ENCODE data around the gene HOXC10. TPM values are rescaled to one million over a fixed set of nuclear protein-coding genes. Genes with fewer than 3 reads are reported as not detected.

The HOXC10 gene
- total RNA-seq, 1 donor from 2014 or later, result not detected

DNA sequence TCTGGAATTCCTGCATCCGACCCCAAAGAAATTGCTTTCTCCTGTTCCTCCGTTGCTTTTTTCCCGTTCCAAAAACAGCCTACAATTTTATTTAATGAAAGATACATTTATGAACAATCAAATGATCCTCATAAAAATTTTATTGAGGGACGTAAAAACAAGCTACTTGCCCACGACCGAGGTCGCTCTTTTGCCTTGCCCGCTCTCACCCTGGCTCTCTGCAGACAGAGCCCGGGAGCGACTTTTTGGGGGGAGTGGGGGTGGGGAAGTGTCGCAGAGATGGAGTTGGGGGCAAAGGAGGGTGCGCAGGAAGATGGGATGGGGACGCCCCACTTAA is 13.9 kb downstream of the HOXC10 start:
- Histone ChIP-seq H2AFZ (ENCODE audit: low read depth, low read length) (no peak overlapping the region), H3K9ac (ENCODE audit: low read length) (no peak overlapping the region), H3K27ac (ENCODE audit: low read depth, low read length) (no peak overlapping the region), H3K4me3 (ENCODE audit: insufficient read depth, low read depth, low read length) (no peak overlapping the region), H3K27me3 (ENCODE audit: insufficient read depth, low read length) (peaks cover 95% of the 10 kb centered on the region), H3K36me3 (ENCODE audit: insufficient read depth, low read length) (no peaks in the 10 kb centered on the region), H3K4me2 (ENCODE audit: low read length) (no peak overlapping the region), H3K9me3 (ENCODE audit: insufficient read depth, low read depth, low read length) (peaks cover 3% of the 10 kb centered on the region), H3K4me1 (ENCODE audit: insufficient read depth, low read length) (peaks cover 4% of the 10 kb centered on the region), H4K20me1 (ENCODE audit: insufficient read depth, low read length) (no peaks in the 10 kb centered on the region), H3K79me2 (ENCODE audit: insufficient read depth, low read length) (no peaks in the 10 kb centered on the region)
- Mint-ChIP-seq H3K27me3 (ENCODE audit: low read depth, unreplicated experiment) (peaks cover 84% of the 10 kb centered on the region), H3K4me3 (ENCODE audit: unreplicated experiment) (no peak overlapping the region), H3K4me1 (ENCODE audit: low read depth, unreplicated experiment) (no peaks in the 10 kb centered on the region), H3K9me3 (ENCODE audit: unreplicated experiment) (peaks cover 25% of the 10 kb centered on the region), H3K27ac (ENCODE audit: unreplicated experiment) (no peak overlapping the region), H3K36me3 (ENCODE audit: low read depth, unreplicated experiment) (peaks cover 2% of the 10 kb centered on the region)
- DNase-seq (ENCODE audit: low read depth) (no peak), FAIRE-seq (no peak)
- TF ChIP-seq, protein P1, sequence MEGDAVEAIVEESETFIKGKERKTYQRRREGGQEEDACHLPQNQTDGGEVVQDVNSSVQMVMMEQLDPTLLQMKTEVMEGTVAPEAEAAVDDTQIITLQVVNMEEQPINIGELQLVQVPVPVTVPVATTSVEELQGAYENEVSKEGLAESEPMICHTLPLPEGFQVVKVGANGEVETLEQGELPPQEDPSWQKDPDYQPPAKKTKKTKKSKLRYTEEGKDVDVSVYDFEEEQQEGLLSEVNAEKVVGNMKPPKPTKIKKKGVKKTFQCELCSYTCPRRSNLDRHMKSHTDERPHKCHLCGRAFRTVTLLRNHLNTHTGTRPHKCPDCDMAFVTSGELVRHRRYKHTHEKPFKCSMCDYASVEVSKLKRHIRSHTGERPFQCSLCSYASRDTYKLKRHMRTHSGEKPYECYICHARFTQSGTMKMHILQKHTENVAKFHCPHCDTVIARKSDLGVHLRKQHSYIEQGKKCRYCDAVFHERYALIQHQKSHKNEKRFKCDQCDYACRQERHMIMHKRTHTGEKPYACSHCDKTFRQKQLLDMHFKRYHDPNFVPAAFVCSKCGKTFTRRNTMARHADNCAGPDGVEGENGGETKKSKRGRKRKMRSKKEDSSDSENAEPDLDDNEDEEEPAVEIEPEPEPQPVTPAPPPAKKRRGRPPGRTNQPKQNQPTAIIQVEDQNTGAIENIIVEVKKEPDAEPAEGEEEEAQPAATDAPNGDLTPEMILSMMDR (IDR thresholded peaks at IDR 0.05; ENCODE audit: insufficient read depth, low read depth, low read length), result no peak
- no peak for TF ChIP-seq EZH2 (IDR thresholded peaks at IDR 0.05; ENCODE audit: insufficient read depth, low read length)

DNA sequence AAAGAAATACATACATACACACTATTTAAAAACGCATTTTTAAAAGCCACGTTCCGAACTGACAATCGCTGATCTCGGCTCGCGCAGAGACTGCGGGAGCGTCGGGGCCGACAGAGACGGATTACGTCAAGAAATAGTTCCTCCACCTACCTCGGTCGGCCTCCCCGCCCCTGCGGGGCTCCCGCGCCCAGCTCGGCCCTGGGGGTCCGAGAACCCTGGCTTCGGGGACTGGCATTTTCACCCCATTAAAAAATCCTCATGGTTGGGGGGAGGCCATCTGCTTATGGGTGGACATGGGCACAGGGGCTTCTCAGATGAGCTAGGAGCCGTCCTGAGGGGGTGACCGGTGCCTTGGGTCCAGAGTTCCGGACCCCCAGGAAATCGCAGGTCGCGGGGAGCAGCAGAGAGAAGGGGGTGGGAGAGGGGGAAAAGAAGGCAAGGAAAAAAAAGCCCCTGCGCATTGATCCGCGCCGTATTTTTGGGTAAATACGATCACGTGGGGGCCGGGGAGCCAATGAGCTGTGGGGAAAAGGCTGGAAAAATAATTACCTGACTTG is 14.7 kb downstream of the HOXC10 start:
- Histone ChIP-seq H3K4me2 (ENCODE audit: low read length) (peak overlapping the region; percentile 60), H3K4me1 (ENCODE audit: insufficient read depth, low read length) (peaks cover 4% of the 10 kb centered on the region), H3K9me3 (ENCODE audit: insufficient read depth, low read depth, low read length) (peaks cover 3% of the 10 kb centered on the region), H3K9ac (ENCODE audit: low read length) (no peak overlapping the region), H3K79me2 (ENCODE audit: insufficient read depth, low read length) (no peaks in the 10 kb centered on the region), H3K27me3 (ENCODE audit: insufficient read depth, low read length) (peaks cover 95% of the 10 kb centered on the region), H3K27ac (ENCODE audit: low read depth, low read length) (no peak overlapping the region), H4K20me1 (ENCODE audit: insufficient read depth, low read length) (no peaks in the 10 kb centered on the region), H3K4me3 (ENCODE audit: insufficient read depth, low read depth, low read length) (no peak overlapping the region), H3K36me3 (ENCODE audit: insufficient read depth, low read length) (no peaks in the 10 kb centered on the region), H2AFZ (ENCODE audit: low read depth, low read length) (no peak overlapping the region)
- no peak overlapping the region for H3K4me3 Mint-ChIP-seq (ENCODE audit: unreplicated experiment)
- no peak overlapping the region for H3K27ac Mint-ChIP-seq (ENCODE audit: unreplicated experiment)
- peaks cover 22% of the 10 kb centered on the region for H3K9me3 Mint-ChIP-seq (ENCODE audit: unreplicated experiment)
- no peak for TF ChIP-seq EZH2 (IDR thresholded peaks at IDR 0.05; ENCODE audit: insufficient read depth, low read length)
- TF ChIP-seq, protein P1 (IDR thresholded peaks at IDR 0.05; ENCODE audit: insufficient read depth, low read depth, low read length), result no peak
- peaks cover 2% of the 10 kb centered on the region for H3K36me3 Mint-ChIP-seq (ENCODE audit: low read depth, unreplicated experiment)
- FAIRE-seq (no peak), DNase-seq (ENCODE audit: low read depth) (no peak)
- H3K4me1 Mint-ChIP-seq (ENCODE audit: low read depth, unreplicated experiment), result no peaks in the 10 kb centered on the region
- peaks cover 86% of the 10 kb centered on the region for H3K27me3 Mint-ChIP-seq (ENCODE audit: low read depth, unreplicated experiment)

Data from astrocyte (in vitro differentiated cells and primary cell).